Rectal smooth muscle tissue (tissue), 1 donor: Measurements from ENCODE around the gene TRMT2B.
"Not testable (repeated sequence)": the region's sequence is repeated elsewhere in the genome, so short reads cannot be mapped to it uniquely, and the experiment has no call there.

Experiments
- H3K27ac ChIP-seq: one replicate; pipeline ENCODE4 v1.7.0; 2013; ENCODE audit warnings: low read depth, low read length, inconsistent platforms
- H3K27me3 ChIP-seq: one replicate; pipeline ENCODE4 v1.7.0; 2013; ENCODE audit warnings: low read length; ENCODE audit not compliant: control insufficient read depth, insufficient read depth
- H3K36me3 ChIP-seq: one replicate; pipeline ENCODE4 v1.7.0; 2013; ENCODE audit warnings: low read length; ENCODE audit not compliant: control insufficient read depth, insufficient read depth
- H3K4me1 ChIP-seq: one replicate; pipeline ENCODE4 v1.7.0; 2013; ENCODE audit warnings: low read length; ENCODE audit not compliant: control insufficient read depth, insufficient read depth
- H3K4me3 ChIP-seq: one replicate; pipeline ENCODE4 v1.7.0; 2013; ENCODE audit warnings: low read length
- H3K9ac ChIP-seq: one replicate; pipeline ENCODE4 v1.7.0; 2013; ENCODE audit warnings: low read length

Gene TRMT2B

GRCh38 chrX:100990139-100990538 is 61.8 kb downstream of the TRMT2B start:
- Histone ChIP-seq H3K4me3 (no peak overlapping the region), H3K27ac (no peak overlapping the region), H3K4me1 (no peaks in the 10 kb centered on the region), H3K36me3 (no peaks in the 10 kb centered on the region), H3K27me3 (no peaks in the 10 kb centered on the region), H3K9ac (no peak overlapping the region)

GRCh38 chrX:100984818-100985217 is 67.1 kb downstream of the TRMT2B start:
- Histone ChIP-seq H3K9ac (no peak overlapping the region), H3K4me3 (no peak overlapping the region), H3K27ac (no peak overlapping the region), H3K27me3 (no peaks in the 10 kb centered on the region), H3K4me1 (no peaks in the 10 kb centered on the region), H3K36me3 (no peaks in the 10 kb centered on the region)

- not testable (repeated sequence) for H3K9ac ChIP-seq, H3K4me3 ChIP-seq, H3K27me3 ChIP-seq, H3K27ac ChIP-seq, H3K36me3 ChIP-seq, H3K4me1 ChIP-seq
These were observed 70.4 kb downstream of the TRMT2B start for GRCh38 chrX:100981498-100981845.

GRCh38 chrX:100980608-100981497 is 71.1 kb downstream of the TRMT2B start:
- H3K27me3 ChIP-seq = no peaks in the 10 kb centered on the region
- no peak overlapping the region for H3K4me3 ChIP-seq
- no peaks in the 10 kb centered on the region for H3K36me3 ChIP-seq
- no peak overlapping the region for H3K9ac ChIP-seq
- no peaks in the 10 kb centered on the region for H3K4me1 ChIP-seq
- no peak overlapping the region for H3K27ac ChIP-seq

- no peaks in the 10 kb centered on the region for H3K27me3 ChIP-seq
- no peak overlapping the region for H3K27ac ChIP-seq
- no peak overlapping the region for H3K9ac ChIP-seq
- H3K4me1 ChIP-seq = no peaks in the 10 kb centered on the region
- no peaks in the 10 kb centered on the region for H3K36me3 ChIP-seq
- H3K4me3 ChIP-seq = no peak overlapping the region
These were observed 71.9 kb downstream of the TRMT2B start for GRCh38 chrX:100979881-100980607.

GRCh38 chrX:100976211-100976610 is 75.7 kb downstream of the TRMT2B start:
- Histone ChIP-seq H3K36me3 (no peaks in the 10 kb centered on the region), H3K9ac (no peak overlapping the region), H3K4me1 (no peaks in the 10 kb centered on the region), H3K4me3 (no peak overlapping the region), H3K27me3 (no peaks in the 10 kb centered on the region), H3K27ac (no peak overlapping the region)

- H3K9ac ChIP-seq = no peak overlapping the region
- no peaks in the 10 kb centered on the region for H3K36me3 ChIP-seq
- H3K4me1 ChIP-seq = no peaks in the 10 kb centered on the region
- H3K4me3 ChIP-seq = no peak overlapping the region
- H3K27ac ChIP-seq = no peak overlapping the region
- H3K27me3 ChIP-seq = no peaks in the 10 kb centered on the region
These were observed 76.7 kb downstream of the TRMT2B start for GRCh38 chrX:100975212-100975611.

- no peaks in the 10 kb centered on the region for H3K36me3 ChIP-seq
- no peak overlapping the region for H3K27ac ChIP-seq
- H3K4me1 ChIP-seq = no peaks in the 10 kb centered on the region
- H3K9ac ChIP-seq = no peak overlapping the region
- H3K27me3 ChIP-seq = no peaks in the 10 kb centered on the region
- no peak overlapping the region for H3K4me3 ChIP-seq
These were observed 78.5 kb downstream of the TRMT2B start for GRCh38 chrX:100973411-100973810.

- Histone ChIP-seq H3K4me3 (no peak overlapping the region), H3K9ac (no peak overlapping the region), H3K4me1 (no peaks in the 10 kb centered on the region), H3K27me3 (no peaks in the 10 kb centered on the region), H3K36me3 (no peaks in the 10 kb centered on the region), H3K27ac (no peak overlapping the region)
These were observed 82.0 kb downstream of the TRMT2B start for GRCh38 chrX:100969936-100970335.

GRCh38 chrX:100969408-100969807 is 82.5 kb downstream of the TRMT2B start, which contains the start of gene ARL13A:
ARL13A (plus strand) TSS chrX:100969708; CDS start chrX:100973690, 3,982 bp downstream.
- Histone ChIP-seq H3K36me3 (no peaks in the 10 kb centered on the region), H3K27ac (no peak within 1 kb of the TSS), H3K9ac (no peak within 1 kb of the TSS), H3K4me3 (no peak within 1 kb of the TSS), H3K4me1 (no peaks in the 10 kb centered on the region), H3K27me3 (no peaks in the 10 kb centered on the region)

- Histone ChIP-seq H3K27me3 (no peaks in the 10 kb centered on the region), H3K9ac (no peak overlapping the region), H3K4me1 (no peaks in the 10 kb centered on the region), H3K4me3 (no peak overlapping the region), H3K27ac (no peak overlapping the region), H3K36me3 (no peaks in the 10 kb centered on the region)
These were observed 87.5 kb downstream of the TRMT2B start for GRCh38 chrX:100964362-100964761.

- H3K27me3 ChIP-seq = no peaks in the 10 kb centered on the region
- H3K27ac ChIP-seq = no peak overlapping the region
- no peak overlapping the region for H3K9ac ChIP-seq
- no peak overlapping the region for H3K4me3 ChIP-seq
- no peaks in the 10 kb centered on the region for H3K36me3 ChIP-seq
- no peaks in the 10 kb centered on the region for H3K4me1 ChIP-seq
These were observed 89.1 kb downstream of the TRMT2B start for GRCh38 chrX:100962811-100963210.
